Measurements from ENCODE around the gene CMTM3.

DNA sequence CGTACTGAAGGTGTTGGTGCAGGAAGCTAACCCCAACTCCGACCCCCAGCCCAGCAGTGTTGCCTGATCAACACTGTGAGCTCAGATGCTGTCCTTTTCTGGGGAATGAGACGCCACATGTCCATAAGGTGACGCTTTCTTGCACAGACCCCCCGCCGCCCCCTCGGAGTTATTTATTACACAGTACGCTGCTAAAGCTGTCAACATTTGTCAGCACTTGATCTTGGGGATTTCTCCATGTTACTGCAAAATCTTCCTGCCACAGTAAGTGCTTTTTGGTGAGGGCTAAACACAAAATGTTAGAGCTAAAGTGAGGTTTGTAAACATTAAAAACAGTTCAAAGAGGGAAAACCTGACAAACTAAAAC, 15.9 kb downstream of the CMTM3 start:
- TF ChIP-seq, protein P1, sequence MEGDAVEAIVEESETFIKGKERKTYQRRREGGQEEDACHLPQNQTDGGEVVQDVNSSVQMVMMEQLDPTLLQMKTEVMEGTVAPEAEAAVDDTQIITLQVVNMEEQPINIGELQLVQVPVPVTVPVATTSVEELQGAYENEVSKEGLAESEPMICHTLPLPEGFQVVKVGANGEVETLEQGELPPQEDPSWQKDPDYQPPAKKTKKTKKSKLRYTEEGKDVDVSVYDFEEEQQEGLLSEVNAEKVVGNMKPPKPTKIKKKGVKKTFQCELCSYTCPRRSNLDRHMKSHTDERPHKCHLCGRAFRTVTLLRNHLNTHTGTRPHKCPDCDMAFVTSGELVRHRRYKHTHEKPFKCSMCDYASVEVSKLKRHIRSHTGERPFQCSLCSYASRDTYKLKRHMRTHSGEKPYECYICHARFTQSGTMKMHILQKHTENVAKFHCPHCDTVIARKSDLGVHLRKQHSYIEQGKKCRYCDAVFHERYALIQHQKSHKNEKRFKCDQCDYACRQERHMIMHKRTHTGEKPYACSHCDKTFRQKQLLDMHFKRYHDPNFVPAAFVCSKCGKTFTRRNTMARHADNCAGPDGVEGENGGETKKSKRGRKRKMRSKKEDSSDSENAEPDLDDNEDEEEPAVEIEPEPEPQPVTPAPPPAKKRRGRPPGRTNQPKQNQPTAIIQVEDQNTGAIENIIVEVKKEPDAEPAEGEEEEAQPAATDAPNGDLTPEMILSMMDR (IDR thresholded peaks at IDR 0.05) = no peak
- TF ChIP-seq EP300 (IDR thresholded peaks at IDR 0.05) (no peak), POLR2A (IDR thresholded peaks at IDR 0.05) (no peak)
